D341Med (cell line): ENCODE data around the gene GAPDH.
"Not testable (repeated sequence)": the region's sequence is repeated elsewhere in the genome, so short reads cannot be mapped to it uniquely, and the experiment has no call there.

Experiments
- DNase-seq: peaks from one replicate; pipeline ENCODE4 v3.0.0; 2012; ENCODE audit warnings: low spot score

GAPDH gene

DNA sequence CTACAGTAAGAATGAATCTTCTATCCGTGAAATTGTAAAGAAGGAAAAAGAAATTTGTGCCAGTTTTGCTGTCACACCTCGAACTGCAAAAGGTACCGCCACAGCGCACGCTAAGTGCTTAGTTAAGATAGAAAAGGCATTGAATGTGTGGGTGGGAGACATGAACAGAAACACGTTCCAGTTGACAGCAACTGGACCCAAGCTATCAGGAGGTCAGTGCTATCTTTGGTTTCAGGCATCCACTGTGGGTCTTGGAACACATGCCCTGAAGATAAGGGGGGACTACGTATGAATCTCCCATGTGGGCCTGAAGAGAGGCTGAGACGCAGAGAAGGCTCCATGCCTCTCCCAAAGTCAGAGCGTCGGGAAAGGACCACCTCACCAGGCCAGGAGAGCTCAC lies 11.7 kb downstream of the GAPDH start:
- no peak for DNase-seq

- DNase-seq = no peak
Observed at GRCh38 chr12:6547566-6547965, 13.2 kb downstream of the GAPDH start.

DNA sequence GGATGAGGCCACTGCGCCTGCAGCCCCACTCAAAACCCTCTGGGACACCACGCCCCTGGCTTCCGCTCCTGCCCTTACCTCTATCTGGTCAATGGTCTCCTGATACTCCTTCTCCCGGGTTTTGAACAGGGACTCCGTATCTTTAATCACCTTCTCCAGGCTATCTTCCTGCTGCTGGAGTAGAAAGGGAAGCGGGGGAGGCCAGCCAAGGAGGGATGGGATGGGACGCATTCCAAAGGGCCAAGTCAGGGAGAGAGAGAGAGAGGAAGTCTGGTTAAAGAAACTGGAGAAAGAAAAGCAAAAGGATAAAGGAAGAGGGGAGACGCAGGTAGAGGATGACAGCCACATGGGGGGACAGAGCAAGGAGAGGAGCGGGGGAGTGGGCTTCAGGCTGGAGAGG lies 13.7 kb downstream of the GAPDH start:
- DNase-seq = no peak

DNA sequence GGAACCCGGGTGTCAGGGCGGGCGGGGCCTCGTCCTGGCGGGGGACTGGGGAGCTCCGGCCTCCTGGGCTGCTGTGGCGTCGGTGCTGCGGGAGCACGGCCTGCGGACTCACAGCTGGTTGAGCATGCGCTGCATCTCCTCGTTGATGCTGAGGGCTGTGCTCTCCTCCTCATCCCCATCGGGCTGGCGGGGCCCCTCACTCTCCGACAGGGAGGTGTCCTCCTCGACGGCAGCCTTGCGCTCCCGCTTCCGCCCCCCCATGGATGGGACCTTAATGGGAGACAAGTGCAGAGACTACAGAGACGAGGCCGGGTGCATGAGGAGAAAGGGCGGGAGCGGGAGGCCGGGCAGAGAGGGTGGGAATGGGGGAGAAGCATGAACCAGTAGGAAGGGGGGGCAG lies 14.2 kb downstream of the GAPDH start:
- no peak for DNase-seq

DNA sequence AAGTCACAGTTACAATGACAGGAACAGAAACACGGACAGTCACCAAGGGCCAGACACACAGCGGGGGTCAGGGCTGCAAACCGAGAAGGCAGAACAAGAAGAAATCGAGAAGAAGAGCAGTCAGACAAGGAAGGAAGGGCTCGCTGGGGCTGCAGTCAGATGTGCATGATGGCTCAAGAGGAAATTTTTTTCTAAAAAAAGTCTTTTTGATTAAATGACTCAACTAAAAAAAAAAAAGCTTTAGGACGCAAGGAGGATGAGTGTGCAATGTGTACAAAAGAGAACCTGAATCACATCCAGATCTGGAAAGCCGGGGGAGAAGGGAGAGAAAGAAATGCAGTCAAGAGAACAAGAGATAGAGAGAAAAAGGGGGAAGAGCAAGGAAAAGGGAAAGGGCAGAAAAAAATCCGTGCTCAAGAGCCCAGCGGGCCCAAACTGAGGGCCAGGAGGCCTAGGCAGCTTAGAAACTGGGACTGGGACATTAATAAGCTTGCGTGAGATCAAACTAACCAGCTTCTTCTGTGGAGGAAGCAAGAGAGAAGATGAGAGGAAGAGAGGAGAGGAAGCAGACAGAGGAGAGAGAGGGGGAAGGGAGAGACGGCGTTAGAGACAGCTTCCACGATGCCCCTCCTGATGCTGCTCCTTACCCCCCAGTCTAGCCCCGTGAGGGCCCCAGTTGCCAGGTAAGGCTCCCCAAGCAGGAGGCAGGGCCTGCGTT lies 14.8 kb downstream of the GAPDH start:
- DNase-seq = no peak

- DNase-seq = no peak
Observed at GRCh38 chr12:6549684-6550151, 15.4 kb downstream of the GAPDH start.

DNA sequence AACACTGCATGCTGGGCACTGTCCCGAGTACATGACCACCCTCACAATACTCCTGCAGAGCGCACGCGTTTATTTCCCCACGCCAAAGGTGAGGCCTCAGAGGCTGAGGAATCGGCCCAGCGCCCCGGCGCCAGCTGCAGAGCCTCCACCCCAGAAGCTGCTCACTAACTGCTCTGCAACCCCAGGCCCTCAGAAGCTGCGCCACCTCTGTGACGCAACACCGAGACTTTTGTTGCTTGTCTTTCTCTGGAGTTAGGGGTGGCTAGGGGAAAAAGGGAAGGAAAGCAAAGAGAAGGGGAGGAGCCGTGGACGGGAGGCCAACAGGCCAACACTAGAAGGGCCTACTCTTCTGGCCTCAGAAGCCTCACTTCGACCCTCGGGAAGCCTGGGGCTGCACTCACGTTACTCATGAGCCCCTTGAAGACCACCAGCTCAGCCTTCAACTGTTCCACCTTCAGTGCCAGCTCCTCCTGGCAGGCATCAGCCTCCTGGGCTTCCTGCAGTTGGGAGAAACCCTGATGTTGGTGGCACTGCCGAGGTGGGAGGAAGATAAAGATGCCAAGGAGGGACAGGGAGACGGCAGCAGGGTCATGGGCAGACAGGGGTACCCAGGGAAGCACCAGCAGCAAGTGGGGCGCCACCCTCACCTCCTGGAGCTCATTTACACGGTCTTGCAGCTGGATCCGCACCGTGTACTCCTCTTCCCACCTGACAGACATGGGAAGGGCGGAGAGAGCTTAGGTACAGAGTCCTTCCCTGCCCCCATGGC lies 16.2 kb downstream of the GAPDH start:
- no peak for DNase-seq

DNA sequence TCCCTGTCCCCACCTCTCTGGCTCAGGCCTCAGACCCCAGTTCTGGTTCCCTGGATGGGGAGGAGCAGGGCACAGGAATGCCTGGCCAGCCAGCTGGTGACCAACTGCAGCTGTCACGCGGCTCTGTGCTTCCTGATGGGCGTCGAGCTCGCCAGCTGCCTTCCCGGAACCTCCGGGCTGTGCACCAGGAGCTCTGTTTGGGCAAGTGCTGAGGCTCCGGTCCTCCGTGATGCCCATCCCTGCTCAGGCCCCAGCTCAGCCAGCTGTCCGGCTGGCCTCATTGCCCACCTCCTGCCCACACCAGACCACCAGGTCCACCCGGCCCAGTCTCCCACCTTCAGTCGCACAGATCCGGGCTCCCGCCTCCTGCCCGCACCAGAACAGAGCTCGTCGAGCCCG lies 16.7 kb downstream of the GAPDH start:
- DNase-seq = no peak

DNA sequence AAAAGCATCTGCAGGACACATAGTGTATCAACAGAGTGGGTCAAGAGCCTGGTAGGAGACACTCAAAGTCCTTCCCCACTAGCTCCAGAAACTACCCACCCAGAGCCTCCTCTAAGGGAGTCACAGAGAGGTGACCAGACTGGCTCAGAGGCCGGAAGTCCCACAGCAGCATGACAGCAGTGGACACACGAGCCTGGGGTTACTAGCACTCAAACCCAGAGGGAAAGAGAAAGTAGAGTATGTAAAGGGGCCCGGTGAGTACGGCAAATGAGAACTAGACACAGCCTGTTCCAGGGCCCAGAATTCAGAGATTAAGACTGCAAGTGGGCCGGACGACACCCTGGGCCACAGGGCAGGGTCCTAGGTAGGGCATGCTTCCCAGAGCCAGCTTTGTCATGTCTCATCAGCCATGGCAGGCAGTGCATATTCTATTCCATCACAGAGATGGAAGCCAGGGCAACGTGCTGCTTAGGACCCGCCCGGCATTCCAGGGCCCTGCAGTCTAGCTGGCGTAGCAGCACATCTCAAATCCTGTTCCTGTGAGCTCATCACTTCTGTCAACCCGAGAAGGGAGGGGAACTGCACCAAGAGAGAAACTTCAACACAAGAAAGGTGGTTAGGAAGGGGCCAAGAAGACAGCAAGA lies 17.3 kb downstream of the GAPDH start:
- DNase-seq = no peak

DNA sequence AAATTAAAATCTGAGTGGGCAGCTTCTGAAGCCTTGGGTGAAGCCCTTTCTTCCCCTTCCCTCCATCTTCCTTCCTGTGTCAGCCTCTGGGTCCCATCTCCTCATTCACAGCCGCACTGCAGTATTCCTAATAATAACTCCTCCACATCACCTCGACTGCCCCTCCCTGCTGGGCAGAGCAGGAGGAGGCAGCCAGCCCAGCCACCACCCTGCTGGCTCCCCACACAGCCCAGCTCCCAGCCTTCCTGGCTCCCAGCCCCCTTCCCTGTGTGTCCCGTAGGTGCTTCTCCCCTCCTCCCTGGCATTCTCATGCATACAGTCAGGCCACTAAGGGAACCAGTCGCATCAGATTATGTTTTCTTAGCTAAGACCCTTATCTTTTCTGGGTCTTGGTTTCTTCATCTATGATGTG lies 17.8 kb downstream of the GAPDH start:
- DNase-seq = no peak

DNA sequence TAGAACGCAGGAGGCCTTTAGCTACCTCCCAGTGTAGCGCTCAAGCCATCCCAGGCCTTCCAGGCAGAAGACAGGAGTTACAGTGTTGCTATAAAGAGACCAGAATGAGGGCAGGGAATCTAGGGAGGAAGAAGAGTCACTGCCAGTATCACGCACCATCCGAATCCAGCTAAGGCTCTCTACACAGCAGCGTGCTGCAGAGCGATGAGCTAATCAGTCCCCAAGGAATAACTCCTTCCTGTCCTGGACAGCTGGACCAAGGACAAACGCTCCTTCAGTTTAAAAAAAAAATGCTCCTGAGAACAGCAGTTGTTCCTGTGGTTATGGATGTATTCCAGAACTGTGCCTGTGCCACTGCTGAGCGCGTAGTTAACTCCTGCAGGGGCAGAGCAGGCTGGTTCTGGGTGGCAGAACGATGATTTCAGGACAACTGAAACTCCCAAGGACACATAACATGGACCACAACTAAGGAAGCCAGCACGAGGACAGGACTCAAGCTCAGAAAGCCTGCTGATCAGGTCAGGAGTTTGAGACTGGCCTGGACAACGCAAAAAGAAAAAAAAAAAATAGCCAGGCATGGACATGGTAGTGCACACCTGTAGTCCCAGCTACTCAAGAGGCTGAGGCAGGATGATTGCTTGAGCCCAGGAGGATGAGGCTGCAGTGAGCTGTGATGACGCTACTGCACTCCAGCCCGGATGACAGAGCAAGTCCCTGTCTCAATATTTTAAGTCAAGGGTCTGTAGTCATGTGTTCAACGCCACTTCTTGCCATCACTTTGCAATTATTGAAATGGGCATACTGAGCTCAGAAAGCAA lies 18.9 kb downstream of the GAPDH start:
- DNase-seq = no peak

GRCh38 chr12:6554168-6555017 lies 20.1 kb downstream of the GAPDH start:
- peak; percentile 90 for DNase-seq

DNA sequence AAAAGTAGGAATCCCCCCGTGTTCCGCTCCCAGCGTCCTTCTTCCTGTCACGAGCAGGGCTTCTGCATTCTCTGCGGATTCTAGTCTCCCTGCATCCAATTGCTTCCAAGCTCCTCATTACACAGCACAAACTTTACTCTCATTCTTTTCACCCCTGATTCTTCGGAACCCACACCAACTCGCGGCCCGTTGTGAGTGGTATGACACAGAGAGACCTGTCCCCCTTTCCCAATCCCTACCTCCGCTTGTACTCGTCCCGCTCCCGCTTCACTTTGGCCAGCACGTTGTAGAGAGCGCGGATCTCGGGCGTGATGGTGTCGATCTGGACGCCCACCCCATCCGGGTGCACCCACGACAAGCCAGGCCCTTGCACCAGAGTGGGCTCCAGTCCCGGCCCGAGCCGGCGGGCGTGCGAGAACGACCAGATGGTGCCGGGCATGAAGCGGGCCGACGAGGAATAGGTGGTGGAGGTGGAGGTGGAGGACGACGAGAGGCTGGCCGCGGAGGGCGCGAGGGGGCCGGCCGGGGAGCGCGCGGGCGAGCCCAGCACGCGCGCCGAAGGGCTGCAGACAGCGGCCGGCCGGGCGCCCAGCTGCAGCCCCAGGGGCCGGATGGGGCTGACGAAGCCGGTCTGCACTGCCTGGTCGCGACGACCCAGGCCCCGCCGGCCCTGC lies 20.8 kb downstream of the GAPDH start:
- DNase-seq = peak; percentile 55

- DNase-seq = not testable (repeated sequence)
Observed at GRCh38 chr12:6556496-6556817, 22.1 kb downstream of the GAPDH start.

- no peak for DNase-seq
Observed at GRCh38 chr12:6556857-6557256, 22.5 kb downstream of the GAPDH start.

- DNase-seq = not testable (repeated sequence)
Observed at GRCh38 chr12:6558014-6558760, 23.9 kb downstream of the GAPDH start.

DNA sequence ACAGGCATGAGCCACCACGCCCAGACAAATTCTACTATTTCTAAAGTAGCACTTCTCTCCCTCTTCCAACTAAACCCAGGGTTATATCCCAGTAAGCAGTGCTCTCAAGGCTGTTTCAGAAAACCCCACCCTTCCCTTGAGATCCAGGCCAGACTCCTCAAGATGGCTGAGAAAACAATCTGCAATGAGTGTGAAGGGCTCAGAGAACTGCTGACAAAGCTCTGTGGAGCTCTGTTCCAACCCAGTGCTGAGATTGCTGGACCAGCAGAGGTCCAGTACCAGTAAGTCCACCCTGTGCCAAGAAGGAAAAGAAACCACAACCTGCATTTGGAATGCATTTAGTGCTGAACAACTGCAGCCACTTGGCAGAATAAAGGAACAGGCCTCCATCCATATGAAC lies 25.2 kb downstream of the GAPDH start:
- no peak for DNase-seq

GRCh38 chr12:6560501-6561205 lies 26.3 kb downstream of the GAPDH start:
- no peak for DNase-seq

- DNase-seq = no peak
Observed at GRCh38 chr12:6562881-6563280, 28.6 kb downstream of the GAPDH start.
